ENCODE results near the gene OR9A2.

OR9A2 gene, protein sequence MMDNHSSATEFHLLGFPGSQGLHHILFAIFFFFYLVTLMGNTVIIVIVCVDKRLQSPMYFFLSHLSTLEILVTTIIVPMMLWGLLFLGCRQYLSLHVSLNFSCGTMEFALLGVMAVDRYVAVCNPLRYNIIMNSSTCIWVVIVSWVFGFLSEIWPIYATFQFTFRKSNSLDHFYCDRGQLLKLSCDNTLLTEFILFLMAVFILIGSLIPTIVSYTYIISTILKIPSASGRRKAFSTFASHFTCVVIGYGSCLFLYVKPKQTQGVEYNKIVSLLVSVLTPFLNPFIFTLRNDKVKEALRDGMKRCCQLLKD

DNA sequence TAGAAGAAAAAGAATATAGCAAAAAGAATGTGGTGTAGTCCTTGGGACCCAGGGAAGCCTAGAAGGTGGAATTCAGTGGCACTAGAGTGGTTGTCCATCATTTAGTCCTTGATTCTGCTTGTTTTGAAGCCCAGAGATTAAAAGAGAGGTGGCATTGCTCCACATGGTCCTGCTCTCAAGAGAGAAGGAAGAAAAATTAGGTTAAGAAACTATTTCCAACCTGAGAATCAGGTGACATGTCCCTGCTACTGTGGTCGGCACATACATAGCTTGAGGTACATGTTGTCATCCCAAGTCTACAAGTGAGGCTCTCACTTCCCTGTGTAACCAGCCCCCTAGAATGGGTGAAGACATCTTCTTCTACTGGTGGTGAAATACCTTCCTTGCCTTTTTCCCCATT lies at the start of gene OR9A2:
OR9A2 (minus strand) TSS at position 101 of the 400 bp plus-strand sequence; CDS start at position 101, 0 bp downstream.
- no peak for DNase-seq

- DNase-seq, result no peak
Measured at GRCh38 chr7:143074141-143074540, 47.2 kb upstream of the OR9A2 start.

DNA sequence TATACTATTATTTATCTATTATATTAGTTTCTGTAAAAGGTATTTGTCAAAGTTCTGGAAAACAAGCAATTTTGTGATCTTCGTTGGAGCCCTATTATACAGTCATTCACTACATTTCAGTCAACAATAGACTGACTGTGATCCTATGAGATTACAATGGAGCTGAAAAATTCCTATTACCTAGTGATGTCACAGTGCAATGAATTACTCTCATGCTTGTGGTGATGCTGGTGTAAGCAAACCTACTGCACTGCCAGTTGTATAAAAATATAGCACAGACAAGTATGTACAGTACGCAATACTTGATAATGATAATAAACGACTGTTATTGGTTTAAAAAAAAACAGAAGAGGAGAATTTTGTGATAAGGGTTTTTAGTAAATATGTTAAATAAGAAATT lies 46.6 kb upstream of the OR9A2 start:
- DNase-seq, result no peak

GRCh38 chr7:143069912-143070500 lies 43.1 kb upstream of the OR9A2 start:
- DNase-seq, result no peak

GRCh38 chr7:143068446-143068845 lies 41.5 kb upstream of the OR9A2 start:
- no peak for DNase-seq

DNA sequence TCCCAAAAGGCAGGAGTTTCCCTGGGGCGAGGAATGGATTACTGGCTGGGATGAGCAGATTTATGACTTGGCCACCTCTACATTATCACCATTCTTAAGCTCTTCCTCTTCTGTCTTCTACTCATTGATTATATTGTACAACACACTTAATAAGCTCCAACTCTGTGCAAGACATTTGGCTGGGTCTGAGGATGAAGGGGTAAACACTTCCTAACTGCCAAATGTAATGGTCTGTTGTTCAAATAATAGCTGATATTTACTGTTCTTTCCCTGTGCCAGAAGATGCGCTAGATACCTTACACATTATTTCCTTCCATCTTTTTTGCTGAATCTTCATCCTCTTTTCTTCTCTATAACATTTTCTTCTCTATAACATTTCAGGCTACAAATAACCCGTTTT lies 36.8 kb upstream of the OR9A2 start:
- no peak for DNase-seq

DNA sequence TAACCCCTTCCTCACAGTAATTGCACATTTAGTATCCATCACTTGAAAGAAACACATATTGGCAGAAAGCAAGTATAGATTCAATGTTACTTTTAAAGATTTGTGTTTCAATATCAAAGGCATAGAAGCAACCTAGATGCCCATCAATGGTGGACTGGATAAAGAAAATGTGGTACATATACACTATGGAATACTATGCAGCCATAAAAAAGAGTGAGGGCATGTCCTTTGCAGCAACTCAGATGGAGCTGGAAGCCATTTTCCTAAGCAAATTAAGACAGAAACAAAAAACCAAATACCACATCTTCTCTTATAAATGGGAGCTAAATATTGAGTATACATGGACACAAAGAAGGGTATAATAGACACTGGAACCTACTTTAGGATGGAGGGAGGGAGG lies 28.8 kb upstream of the OR9A2 start:
- DNase-seq, result no peak

- no peak for DNase-seq
Measured at GRCh38 chr7:143054621-143055020, 27.7 kb upstream of the OR9A2 start.

DNA sequence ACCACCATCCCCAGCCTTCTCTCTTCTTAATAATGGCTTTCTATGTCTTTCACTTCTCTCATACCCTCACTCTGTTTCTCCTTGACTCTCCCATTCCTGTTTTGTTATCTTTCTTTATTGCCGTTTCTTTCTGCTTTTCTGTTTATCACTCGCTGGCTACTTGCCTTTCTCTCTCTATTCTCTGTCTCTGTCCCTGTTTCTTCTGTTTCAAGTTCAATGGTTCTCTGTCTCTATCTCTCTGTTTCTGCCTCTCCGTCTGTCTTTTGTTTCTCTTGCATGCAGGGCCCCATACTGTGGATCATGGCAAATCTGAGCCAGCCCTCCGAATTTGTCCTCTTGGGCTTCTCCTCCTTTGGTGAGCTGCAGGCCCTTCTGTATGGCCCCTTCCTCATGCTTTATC lies 25.1 kb upstream of the OR9A2 start, which contains the start of gene OR6V1:
OR6V1 (plus strand) TSS at position 301 of the 400 bp plus-strand sequence; CDS start at position 301, 0 bp downstream.
- DNase-seq, result no peak

DNA sequence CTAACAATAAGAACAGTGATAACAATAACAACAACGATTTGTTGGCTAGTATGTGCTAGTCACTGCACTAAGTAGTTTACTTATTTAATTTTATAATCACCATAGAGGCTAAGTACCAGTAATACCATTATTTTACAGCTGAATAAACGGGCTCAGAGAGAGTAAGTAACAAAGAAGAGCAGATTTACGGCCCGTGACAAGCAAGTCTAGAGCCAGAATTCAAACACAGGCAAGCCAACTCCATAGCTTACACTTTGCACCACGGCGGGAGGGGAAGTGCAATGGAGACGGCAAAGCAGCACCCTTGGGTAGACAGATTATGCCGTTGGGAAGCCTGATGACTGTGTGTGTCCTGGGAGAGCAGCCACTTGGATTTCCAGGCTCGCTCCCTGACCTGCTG lies 24.0 kb upstream of the OR9A2 start:
- DNase-seq, result no peak

DNA sequence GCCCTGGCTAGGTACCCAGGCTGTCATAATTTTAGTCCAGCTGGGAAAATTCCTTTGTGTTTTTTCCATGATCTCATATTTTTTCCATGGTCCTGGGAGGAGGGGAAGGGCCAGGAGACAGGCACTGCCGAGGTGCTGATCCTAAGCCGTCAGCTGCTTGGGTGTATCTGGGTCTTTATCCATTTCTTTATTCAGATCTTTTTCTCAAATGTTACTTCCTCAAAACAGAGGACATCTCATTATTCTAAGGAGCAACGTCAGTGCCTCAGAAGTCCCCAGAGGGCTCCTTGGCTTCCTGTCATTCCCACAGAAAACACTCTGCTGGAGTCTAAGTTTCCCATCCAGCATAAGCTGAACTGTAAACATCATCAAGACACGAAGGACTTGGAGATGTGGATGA lies 22.4 kb upstream of the OR9A2 start:
- DNase-seq, result no peak

DNA sequence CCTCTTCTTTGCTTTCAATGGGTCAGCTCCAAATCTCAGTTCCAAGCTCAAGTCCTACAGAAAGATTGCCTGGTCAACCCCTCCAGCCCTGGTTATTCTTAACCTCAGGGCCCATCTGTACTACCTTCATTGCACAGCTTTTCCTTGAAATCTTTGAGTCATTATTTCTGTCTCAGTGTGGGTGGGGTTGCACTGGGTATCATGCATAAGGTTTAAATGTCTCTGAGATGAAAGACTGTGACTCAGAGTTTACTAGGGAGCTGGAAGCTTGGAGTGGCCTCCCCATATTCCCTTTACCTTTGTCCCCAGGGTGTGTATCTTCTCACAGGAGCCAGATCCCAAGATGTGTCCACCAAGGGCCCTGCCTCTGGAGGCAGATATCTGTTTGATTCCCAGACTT lies 21.9 kb upstream of the OR9A2 start:
- DNase-seq, result no peak

- DNase-seq, result no peak
Measured at GRCh38 chr7:143047326-143047725, 20.4 kb upstream of the OR9A2 start.

DNA sequence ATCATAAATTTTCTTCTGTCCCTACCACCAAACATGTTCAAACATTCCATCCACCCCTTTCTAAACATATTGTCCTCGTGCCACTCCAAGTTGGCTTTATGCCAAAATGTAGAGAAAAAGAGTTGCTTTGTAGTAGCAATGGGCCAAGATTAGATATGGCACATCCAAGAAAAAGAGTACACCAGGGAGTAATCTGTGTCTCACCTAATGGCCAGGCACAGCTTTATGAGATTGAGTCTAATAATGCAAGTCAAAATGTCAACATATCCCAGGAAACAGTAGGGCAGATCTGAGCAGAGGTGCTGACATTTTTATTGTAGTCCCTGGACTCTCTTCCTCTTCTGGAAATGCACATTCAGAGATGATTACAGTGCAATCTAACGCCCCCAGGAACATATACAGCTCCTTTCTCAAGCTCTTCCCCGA lies 19.5 kb upstream of the OR9A2 start:
- no peak for DNase-seq

- no peak for DNase-seq
Measured at GRCh38 chr7:143043391-143043790, 16.5 kb upstream of the OR9A2 start.

GRCh38 chr7:143042790-143043271 lies 15.9 kb upstream of the OR9A2 start:
- DNase-seq, result no peak

- no peak for DNase-seq
Measured at GRCh38 chr7:143042159-143042789, 15.3 kb upstream of the OR9A2 start.

- no peak for DNase-seq
Measured at GRCh38 chr7:143041346-143041745, 14.4 kb upstream of the OR9A2 start.

- DNase-seq, result no peak
Measured at GRCh38 chr7:143040209-143040715, 13.3 kb upstream of the OR9A2 start.

- no peak for DNase-seq
Measured at GRCh38 chr7:143038635-143039034, 11.7 kb upstream of the OR9A2 start.

DNA sequence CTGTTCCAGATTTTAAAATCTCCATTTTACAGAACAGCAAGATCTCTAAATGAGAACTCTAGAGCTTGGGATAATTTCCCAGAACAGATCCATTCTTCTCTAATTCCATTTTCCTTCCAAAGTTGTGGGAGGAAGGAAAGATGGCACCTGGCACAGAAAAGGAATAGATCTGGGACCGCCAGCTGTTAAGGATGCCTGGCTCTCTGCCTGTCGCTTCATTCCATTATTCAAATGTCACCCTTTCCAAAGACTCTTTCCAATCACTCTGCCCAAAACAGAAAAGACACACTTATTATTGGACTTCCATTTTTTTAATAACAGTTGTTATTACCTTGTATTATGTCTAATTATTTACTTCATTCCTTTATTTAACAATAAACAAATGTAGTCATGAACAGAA lies 751 bp upstream of the OR9A2 start:
- DNase-seq, result no peak

- DNase-seq, result no peak
Measured at GRCh38 chr7:143025371-143025770, 1.6 kb downstream of the OR9A2 start.

GRCh38 chr7:143023047-143023446 lies 3.9 kb downstream of the OR9A2 start:
- no peak for DNase-seq

DNA sequence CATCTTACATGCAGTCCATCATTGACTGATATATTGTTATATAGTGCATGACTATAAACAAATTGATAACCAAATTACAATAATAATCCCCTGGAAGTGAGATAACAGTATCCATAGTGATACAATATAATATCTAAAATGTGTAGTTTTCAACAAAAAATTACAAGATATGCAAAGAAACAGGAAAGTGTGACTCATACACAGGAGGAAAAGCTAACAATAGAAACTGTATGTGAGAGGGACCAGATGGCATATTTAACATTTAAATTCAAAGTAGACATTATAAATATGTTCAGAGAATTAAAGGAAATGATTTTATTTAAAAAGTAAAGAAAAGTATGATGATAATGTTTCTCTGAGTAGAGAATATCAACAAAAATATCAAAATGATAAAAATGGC lies 8.0 kb downstream of the OR9A2 start:
- no peak for DNase-seq

Data from NCI-H2227 treated with DMSO at 0.1 percent for 48 hours (cell line).